HG03521 (cell line): ENCODE measurements around the gene ZNF821.
"Not testable (repeated sequence)": the region's sequence is repeated elsewhere in the genome, so short reads cannot be mapped to it uniquely, and the experiment has no call there.

ENCODE experiments used
- ATAC-seq: cut with Tn5 transposase; IDR thresholded peaks from one replicate; pipeline ENCODE4 v1.9.1; 2021; ENCODE audit warnings: mild to moderate bottlenecking, moderate library complexity; ENCODE audit not compliant: unreplicated experiment

The ZNF821 gene

GRCh38 chr16:71811261-71811803, 72.7 kb downstream of the ZNF821 start:
- ATAC-seq: no peak

- ATAC-seq: not testable (repeated sequence)
Measured at GRCh38 chr16:71810155-71810530, 73.8 kb downstream of the ZNF821 start.
